Keratinocyte (primary cell): ENCODE data around the gene KLHL29. TPM values are rescaled to one million over a fixed set of nuclear protein-coding genes. Genes with fewer than 3 reads are reported as not detected.

Experiments
- DNase-seq: peaks from one replicate; pipeline ENCODE4 v3.0.0-alpha.2; 2011; ENCODE audit warnings: low read depth, missing footprints, low spot score
- FAIRE-seq: peaks from 2 replicates; lab custom pipeline; 2011; peaks lifted over from hg19 to GRCh38; lab: Jason Lieb, UNC
- H2AFZ ChIP-seq: 2 replicates; pipeline ENCODE4 v1.6.0; 2012; ENCODE audit warnings: low read length, control low read depth, inconsistent platforms; ENCODE audit not compliant: control insufficient read depth
- H3K27ac ChIP-seq: 2 replicates; pipeline ENCODE4 v1.5.1; 2011; ENCODE audit warnings: low read length; ENCODE audit not compliant: control insufficient read depth, insufficient read depth
- H3K27me3 ChIP-seq: 3 replicates; pipeline ENCODE4 v1.6.0; 2011; ENCODE audit warnings: low read length; ENCODE audit not compliant: control insufficient read depth, insufficient read depth; ENCODE audit errors: extremely low read depth
- H3K36me3 ChIP-seq, 2 experiments: 2 replicates in 1 of 2; 3 replicates in 1 of 2; pipeline ENCODE4 v1.5.1; 2011; ENCODE audit warnings: low read length in 2 of 2, mild to moderate bottlenecking in 1 of 2; ENCODE audit not compliant: control insufficient read depth in 2 of 2, insufficient read depth in 2 of 2; ENCODE audit errors: extremely low read depth in 1 of 2
- H3K4me1 ChIP-seq: 3 replicates; pipeline ENCODE4 v1.5.1; 2011; ENCODE audit warnings: low read length; ENCODE audit not compliant: control insufficient read depth, insufficient read depth; ENCODE audit errors: extremely low read depth
- H3K4me2 ChIP-seq: 3 replicates; pipeline ENCODE4 v1.6.0; 2011; ENCODE audit warnings: low read depth, low read length; ENCODE audit not compliant: control insufficient read depth, insufficient read depth; ENCODE audit errors: extremely low read depth
- H3K4me3 ChIP-seq, 3 experiments: fragments of 200-600 bp in 1 of 3; sonication (generic) in 1 of 3; 2 replicates in 2 of 3; 3 replicates in 1 of 3; pipeline ENCODE4 v1.5.1; 2011 to 2016; ENCODE audit warnings: low read length in 3 of 3, mild to moderate bottlenecking in 3 of 3, control low read depth in 2 of 3, inconsistent platforms in 1 of 3, low read depth in 1 of 3, mixed read lengths in 1 of 3, mixed run types in 1 of 3, moderate library complexity in 1 of 3; ENCODE audit not compliant: control insufficient read depth in 2 of 3, insufficient read depth in 2 of 3; ENCODE audit errors: extremely low read depth in 1 of 3
- H3K79me2 ChIP-seq: 2 replicates; pipeline ENCODE4 v1.6.0; 2012; ENCODE audit warnings: low read length; ENCODE audit not compliant: control insufficient read depth, insufficient read depth
- H3K9ac ChIP-seq: 3 replicates; pipeline ENCODE4 v1.6.0; 2011; ENCODE audit warnings: low read length; ENCODE audit not compliant: control insufficient read depth, insufficient read depth; ENCODE audit errors: extremely low read depth
- H3K9me1 ChIP-seq: 3 replicates; pipeline ENCODE4 v1.6.0; 2011; ENCODE audit warnings: low read length; ENCODE audit not compliant: control insufficient read depth, insufficient read depth; ENCODE audit errors: extremely low read depth
- H3K9me3 ChIP-seq: 2 replicates; pipeline ENCODE4 v1.5.1; 2012; ENCODE audit warnings: low read depth, low read length; ENCODE audit not compliant: control insufficient read depth
- H4K20me1 ChIP-seq: 3 replicates; pipeline ENCODE4 v1.6.0; 2011; ENCODE audit warnings: low read length; ENCODE audit not compliant: control insufficient read depth, insufficient read depth; ENCODE audit errors: extremely low read depth
- EZH2 ChIP-seq: IDR thresholded peaks from one replicate; pipeline ENCODE4 v1.6.1; 2012; ENCODE audit warnings: inconsistent platforms, mild to moderate bottlenecking, low read length, moderate library complexity
- dilution Hi-C: fragments of 300-500 bp; cut with MboI; formaldehyde crosslinking; loops from one replicate; pipeline ENCODE4 v1.7.0; 2020; ENCODE audit warnings: low sequenced_read_pairs; ENCODE audit not compliant: extremely low pct_ligation_motif_present
- polyA plus RNA-seq, 5 experiments: library from polyadenylated mRNA; depleted of rRNA in 3 of 5; stranded (reverse) in 3 of 5; stranded (forward) in 1 of 5; unstranded in 1 of 5; fragments of >200 nt; gene quantifications; 1 replicate in 1 of 5; 2 replicates in 3 of 5; 3 replicates in 1 of 5; pipeline versions ENCODE4 v1.2.1 to v1.2.3, GENCODE V29; 2011 to 2012; ENCODE audit warnings: missing spikeins in 2 of 5, low read depth in 1 of 5, low replicate concordance in 1 of 5
- TF ChIP-seq, protein P1 (sequence below), 3 experiments: IDR thresholded peaks in 1 of 3; conservative IDR thresholded peaks in 1 of 3; optimal IDR thresholded peaks in 1 of 3; 2 replicates in 2 of 3; 3 replicates in 1 of 3; pipeline versions ENCODE3 to v1.5.1; 2011; ENCODE audit warnings: low read length in 3 of 3, mild to moderate bottlenecking in 3 of 3, moderate library complexity in 2 of 3, control low read depth in 1 of 3, inconsistent platforms in 1 of 3; ENCODE audit not compliant: insufficient read depth in 2 of 3; ENCODE audit errors: extremely low read depth in 1 of 3

KLHL29 gene
- polyA plus RNA-seq, 1 donor (not counting 4 experiments of a cell fraction or from before 2014, with no cell fraction given) = 4.7 TPM

DNA sequence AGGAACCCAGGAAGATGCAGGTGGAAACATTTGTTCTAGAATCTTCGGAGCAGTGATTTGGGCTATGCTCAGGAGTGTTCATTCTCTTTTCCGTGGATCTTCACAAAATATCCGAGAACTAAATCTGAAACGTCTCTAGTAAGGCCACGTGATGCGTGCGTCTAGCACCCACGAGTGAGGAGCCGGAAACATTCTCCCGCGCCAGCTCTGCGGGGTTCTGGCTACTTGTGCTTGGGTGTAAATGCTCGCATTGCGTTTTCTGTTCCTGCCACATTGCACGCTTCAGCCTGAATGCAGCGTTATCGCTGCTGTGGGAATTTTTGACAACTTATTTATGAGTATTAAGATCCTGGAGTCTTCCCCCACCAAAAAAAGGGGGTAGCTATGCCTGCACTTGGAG is 71.4 kb downstream of the KLHL29 start:
- peaks cover 3% of the 10 kb centered on the region for H3K27me3 ChIP-seq
- FAIRE-seq (no peak), DNase-seq (no peak)
- dilution Hi-C loops = no loop called here
- no peaks in the 10 kb centered on the region for H3K9me3 ChIP-seq
- no peaks in the 10 kb centered on the region for H3K79me2 ChIP-seq
- H3K4me1 ChIP-seq = peaks cover 5% of the 10 kb centered on the region
- H3K9me1 ChIP-seq = no peaks in the 10 kb centered on the region
- no peak overlapping the region for H3K27ac ChIP-seq
- H2AFZ ChIP-seq = no peak overlapping the region
- H3K9ac ChIP-seq = no peak overlapping the region
- no peak overlapping the region for H3K4me3 ChIP-seq
- H3K36me3 ChIP-seq = peaks cover 0 to 2% of the 10 kb centered on the region in 2 experiments
- no peak overlapping the region for H3K4me2 ChIP-seq
- H4K20me1 ChIP-seq = no peaks in the 10 kb centered on the region
- no peak for TF ChIP-seq EZH2
- TF ChIP-seq, protein P1, sequence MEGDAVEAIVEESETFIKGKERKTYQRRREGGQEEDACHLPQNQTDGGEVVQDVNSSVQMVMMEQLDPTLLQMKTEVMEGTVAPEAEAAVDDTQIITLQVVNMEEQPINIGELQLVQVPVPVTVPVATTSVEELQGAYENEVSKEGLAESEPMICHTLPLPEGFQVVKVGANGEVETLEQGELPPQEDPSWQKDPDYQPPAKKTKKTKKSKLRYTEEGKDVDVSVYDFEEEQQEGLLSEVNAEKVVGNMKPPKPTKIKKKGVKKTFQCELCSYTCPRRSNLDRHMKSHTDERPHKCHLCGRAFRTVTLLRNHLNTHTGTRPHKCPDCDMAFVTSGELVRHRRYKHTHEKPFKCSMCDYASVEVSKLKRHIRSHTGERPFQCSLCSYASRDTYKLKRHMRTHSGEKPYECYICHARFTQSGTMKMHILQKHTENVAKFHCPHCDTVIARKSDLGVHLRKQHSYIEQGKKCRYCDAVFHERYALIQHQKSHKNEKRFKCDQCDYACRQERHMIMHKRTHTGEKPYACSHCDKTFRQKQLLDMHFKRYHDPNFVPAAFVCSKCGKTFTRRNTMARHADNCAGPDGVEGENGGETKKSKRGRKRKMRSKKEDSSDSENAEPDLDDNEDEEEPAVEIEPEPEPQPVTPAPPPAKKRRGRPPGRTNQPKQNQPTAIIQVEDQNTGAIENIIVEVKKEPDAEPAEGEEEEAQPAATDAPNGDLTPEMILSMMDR (optimal IDR thresholded peaks at IDR 0.05 in 1 of 3, IDR thresholded peaks at IDR 0.05 in 1 of 3, conservative IDR thresholded peaks at IDR 0.05 in 1 of 3; ENCODE audit: extremely low read depth in 1 of 3, insufficient read depth in 2 of 3, low read length in 3 of 3) = no peak

DNA sequence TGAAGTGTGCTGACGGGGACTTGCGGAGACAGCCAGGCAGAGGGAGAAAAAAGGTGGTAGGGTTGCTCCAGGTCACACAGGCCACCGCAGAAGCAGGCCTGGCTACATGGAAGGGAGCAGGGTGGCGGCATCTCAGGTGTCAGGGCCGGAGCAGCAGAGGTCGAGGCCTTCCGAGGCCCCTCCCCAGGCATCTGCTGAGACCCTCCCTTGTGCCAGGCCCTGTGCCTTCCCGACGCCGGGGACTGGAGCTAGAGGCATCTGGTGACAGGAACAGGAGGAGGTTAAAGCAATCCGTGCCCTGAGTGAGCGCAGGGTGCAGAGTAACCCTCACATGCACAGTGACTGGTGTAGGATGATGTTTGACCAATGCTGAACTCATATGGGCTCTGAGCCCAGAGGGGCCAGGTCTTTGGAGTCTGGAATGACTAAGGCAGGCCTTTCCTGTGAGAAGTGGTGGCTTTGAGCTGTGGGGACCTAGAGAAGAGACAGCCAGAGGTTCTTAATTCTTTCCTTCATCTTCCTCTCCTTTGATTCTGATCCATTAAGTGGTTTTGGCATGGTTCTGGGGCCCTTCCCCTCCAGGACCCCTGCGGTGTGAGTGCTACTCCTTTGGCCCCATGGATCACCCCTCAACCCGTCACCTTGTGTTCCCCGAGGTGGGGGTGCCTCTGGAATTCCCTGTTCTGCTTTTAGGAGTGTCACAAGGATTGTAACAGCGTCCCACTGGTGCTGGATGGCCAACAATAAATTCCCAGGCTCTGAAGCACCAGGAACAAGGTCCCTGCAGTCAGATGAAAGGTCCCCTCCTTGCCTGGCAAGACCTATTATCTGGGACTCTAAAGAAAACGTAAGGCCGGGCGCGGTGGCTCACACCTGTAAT is 72.1 kb downstream of the KLHL29 start:
- DNase-seq = no peak
- Histone ChIP-seq H3K9ac (no peak overlapping the region), H3K27me3 (peaks cover 3% of the 10 kb centered on the region), H4K20me1 (no peaks in the 10 kb centered on the region), H3K4me2 (no peak overlapping the region), H3K4me1 (peaks cover 5% of the 10 kb centered on the region), H3K9me3 (no peaks in the 10 kb centered on the region), H3K36me3 (peaks cover 0 to 2% of the 10 kb centered on the region in 2 experiments), H3K9me1 (no peaks in the 10 kb centered on the region), H3K27ac (no peak overlapping the region), H3K4me3 (no peak overlapping the region), H3K79me2 (no peaks in the 10 kb centered on the region), H2AFZ (no peak overlapping the region)
- TF ChIP-seq, protein P1 (optimal IDR thresholded peaks at IDR 0.05 in 1 of 3, IDR thresholded peaks at IDR 0.05 in 1 of 3, conservative IDR thresholded peaks at IDR 0.05 in 1 of 3; ENCODE audit: extremely low read depth in 1 of 3, insufficient read depth in 2 of 3, low read length in 3 of 3) = no peak
- TF ChIP-seq EZH2 = no peak
- FAIRE-seq = no peak
- dilution Hi-C loops = no loop called here
